GM18867 (cell line): ENCODE data around the gene YY1AP1.
"Not testable (repeated sequence)": the region's sequence is repeated elsewhere in the genome, so short reads cannot be mapped to it uniquely, and the experiment has no call there.

Source experiments
- ATAC-seq: cut with Tn5 transposase; IDR thresholded peaks from one replicate; pipeline ENCODE4 v1.9.1; 2021; ENCODE audit warnings: mild to moderate bottlenecking, moderate library complexity; ENCODE audit not compliant: unreplicated experiment

Gene YY1AP1

DNA sequence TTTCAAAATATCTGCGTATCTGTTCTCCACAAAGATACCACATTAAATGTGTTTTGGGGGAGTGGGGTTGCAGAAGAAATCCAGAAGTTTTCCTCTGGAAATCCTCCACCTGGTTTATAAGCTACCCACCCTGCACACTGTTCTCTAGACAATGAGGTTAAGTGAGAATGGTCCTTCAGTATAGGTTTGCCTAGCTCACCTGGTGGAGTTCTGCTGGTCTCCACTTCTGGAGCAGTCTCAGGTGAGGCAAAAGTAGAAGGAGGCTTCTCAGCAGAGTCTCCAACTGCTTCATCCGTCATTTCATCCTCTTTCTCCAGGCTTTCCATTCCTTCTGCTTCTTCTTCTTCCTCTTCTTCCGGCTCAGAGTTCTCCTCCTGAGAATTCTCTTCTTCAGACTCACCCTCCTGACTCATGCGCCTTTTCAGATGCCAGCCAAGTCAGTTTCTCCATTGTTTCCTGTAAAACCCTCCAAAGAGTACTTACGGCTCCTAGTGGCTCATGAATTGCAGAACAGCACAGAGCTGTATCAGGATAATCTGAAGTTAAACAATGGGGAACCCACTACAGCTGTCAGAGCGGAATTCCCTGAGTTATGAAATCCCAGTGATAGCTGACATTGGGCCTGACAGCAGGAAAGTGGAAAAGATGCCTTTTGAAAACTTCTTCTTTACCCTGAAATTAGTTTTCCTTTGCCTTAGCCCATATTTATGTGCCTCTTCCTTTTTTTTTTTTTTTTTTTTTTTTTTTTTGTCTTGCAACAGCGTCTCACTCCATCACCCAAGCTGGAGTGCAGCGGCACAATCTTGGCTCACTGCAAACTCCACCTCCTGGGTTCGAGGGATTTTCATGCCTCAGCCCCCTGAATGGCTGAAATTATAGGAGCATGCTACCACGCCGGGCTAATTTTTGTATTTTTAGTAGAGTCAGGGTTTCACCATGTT, 40.1 kb downstream of the YY1AP1 start:
- ATAC-seq = no peak

- no peak for ATAC-seq
These were observed 42.3 kb downstream of the YY1AP1 start for GRCh38 chr1:155646307-155646706.

DNA sequence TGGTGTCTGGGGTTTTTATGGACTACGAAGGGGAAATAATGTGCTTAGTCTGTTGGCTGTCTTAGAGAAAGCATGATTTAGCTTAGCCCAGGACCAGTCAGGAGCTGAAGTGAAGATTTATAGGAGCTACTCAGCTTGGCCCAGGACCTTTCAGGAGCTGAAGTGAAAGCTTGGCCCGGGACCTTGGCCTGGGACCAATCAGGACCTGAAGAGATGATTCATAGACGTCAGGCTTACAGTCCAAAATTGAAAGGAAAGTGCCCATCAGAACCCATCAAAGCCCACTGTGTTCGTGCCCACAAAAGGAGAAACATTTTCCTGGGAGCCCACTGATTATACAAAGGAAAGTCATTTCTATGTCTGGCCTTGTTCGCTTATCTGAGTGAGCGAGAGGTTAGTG, 42.9 kb downstream of the YY1AP1 start:
- ATAC-seq = no peak

- no peak for ATAC-seq
These were observed 43.5 kb downstream of the YY1AP1 start for GRCh38 chr1:155645034-155645598.

GRCh38 chr1:155643230-155643629, 45.3 kb downstream of the YY1AP1 start:
- ATAC-seq = no peak

DNA sequence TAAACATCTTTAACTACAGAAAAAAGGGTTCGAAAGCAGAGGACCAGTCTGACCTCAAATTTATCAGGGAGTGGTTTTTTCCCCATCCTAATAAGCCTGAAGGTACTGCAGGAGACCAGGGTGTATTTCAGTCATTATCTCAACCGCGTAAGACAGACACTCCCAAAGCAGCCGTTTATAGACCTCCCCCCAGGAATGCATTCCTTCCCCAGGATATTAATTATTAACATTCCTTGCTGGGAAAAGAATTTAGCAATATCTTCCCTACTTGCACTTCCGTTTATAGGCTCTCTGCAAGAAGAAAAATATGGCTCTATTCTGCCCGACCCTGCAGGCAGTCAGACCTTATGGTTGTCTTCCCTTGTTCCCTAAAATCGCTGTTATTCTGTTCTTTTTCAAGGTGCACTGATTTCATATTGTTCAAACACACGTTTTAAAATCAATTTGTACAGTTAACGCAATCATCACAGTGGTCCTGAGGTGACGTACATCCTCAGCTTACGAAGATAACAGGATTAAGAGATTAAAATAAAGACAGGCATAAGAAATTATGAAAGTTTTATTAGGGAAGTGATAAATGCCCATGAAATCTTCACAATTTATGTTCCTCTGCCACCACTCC, 45.9 kb downstream of the YY1AP1 start:
- not testable (repeated sequence) for ATAC-seq

GRCh38 chr1:155640367-155640766, 48.2 kb downstream of the YY1AP1 start:
- ATAC-seq = no peak

DNA sequence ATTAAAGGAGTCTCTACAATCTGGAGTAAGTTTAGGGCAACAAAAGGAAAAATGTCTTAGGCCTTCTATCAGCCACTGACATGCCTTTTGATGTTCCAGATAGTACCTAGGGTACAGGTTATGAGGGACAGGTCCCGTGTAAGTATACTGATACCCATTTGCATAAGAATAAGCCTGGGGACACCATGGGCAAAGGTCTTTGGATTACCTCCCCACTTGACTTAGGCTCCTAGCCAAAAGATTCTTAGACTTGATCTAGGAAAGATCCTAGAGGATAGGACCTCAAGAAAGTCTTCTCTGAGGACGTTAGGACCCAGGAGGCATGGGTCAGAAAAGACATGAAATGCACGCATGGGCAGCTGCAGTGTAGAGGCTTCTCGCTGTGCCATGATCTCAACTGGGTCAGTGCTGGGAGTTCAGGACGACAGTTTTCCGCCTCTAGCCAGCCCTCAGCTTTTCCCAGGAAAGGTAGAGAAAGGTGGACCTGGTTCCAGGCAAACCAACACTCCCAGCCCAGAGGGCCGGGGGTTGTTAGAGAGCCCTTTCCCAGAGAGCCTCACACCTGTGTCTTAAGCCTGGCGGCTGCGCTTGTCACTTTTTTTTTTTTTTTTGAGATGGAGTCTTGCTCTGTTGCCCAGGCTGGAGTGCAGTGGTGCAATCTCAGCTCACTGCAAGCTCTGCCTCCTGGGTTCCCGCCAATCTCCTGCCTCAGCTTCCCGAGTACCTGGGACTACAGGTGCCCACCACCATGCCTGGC, 52.0 kb downstream of the YY1AP1 start:
- no peak for ATAC-seq

GRCh38 chr1:155626428-155626827, 62.1 kb downstream of the YY1AP1 start:
- ATAC-seq = not testable (repeated sequence)

DNA sequence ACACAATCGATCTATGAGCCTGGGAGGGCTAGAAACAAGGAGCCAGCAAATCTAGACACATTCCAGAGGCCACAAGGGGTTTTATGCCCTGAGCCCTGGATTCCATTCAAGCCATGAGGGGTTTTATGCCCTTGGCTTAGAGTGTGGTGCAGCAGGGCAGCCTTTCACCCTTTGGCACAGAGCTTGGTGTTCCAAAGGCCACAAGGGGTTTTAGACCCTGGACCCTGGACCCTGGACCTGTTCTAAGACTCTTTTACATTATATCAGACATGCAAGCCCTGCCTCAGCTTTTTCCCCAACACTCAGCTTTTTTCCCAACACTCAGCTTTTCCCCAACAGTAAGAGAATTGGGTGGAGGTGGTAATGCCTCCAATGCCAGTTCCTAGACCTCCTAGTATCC, 65.2 kb downstream of the YY1AP1 start:
- no peak for ATAC-seq

DNA sequence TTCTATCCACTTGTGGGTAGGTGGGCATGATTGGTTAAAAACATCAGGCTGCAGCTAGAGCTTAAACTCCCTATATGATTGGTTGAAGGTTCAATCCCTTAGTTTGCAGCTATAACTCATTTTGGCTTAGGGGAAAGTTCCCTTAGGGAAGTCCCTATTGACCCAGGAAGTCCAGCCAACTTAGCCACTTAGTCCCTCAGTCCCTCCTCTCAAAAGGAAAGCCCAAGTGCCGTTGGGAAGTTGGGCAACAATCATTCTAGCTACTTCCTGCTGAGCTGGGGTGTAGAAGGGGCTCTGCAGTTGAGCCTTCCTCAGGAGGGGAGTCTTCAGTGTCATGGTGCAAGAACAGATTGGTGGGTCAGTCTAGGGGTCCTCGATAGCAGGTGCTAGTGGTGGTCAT, 66.4 kb downstream of the YY1AP1 start:
- no peak for ATAC-seq

DNA sequence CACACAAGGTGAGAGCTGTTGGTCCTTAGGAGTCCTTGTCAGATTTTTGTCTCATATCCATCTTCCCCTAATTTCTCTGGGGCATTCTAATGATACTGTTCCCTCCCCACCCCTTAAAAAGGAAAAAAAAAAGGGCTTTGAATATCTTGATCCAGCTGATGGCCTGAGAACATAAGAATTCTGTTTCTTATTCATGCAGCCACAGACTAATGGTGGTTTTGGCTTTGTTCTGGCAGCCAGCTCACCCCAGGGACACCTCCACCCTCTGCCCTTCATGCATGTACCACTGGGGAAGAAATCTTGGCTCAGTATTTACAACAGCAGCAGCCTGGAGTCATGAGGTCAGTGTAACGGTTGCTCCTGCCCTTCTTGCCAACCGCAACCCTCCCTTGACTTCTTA, 75.3 kb downstream of the YY1AP1 start:
- not testable (repeated sequence) for ATAC-seq

- ATAC-seq = not testable (repeated sequence)
These were observed 78.3 kb downstream of the YY1AP1 start for GRCh38 chr1:155610257-155610647.

DNA sequence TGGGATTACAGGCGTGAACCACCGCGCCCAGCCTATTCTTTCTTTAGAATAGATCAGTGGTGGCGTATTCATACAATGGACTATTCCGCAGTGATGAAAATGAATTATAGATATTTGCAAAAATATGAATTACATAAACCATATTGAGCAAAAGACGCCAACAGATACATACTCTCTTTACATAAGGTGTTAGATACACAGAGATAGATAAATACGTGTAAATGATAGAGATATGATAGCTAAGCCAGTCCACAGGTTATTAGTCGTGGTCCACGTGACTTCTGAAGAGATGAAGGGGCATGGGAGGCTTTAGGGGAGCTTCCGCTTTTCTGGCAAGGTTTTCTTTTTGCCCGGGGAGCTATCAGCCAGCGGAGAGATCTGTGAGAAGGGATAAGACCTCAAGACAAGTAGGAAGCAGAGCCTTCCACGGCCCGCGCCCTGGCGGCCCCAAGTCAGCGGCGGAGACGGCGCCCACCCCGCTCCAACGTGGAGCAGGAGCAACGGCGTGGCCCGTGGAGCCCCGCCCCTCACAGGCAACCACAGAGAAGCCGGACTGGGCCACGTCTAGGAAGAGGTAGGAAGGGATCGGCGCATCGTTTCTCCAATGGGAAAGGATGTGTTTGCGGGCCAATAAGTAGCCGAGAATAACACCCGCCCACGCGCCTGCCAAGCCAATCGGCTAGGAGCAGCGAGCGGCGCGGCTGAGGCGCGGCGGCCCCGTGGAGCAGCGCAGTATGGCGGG, 78.9 kb downstream of the YY1AP1 start, which contains the start of gene MSTO1:
Gene MSTO1, plus strand, starts transcription at position 704 of the 742 bp plus-strand sequence. Its CDS starts 31 bp downstream, at position 735.
- peak; percentile 90 for ATAC-seq
